Measurements from ENCODE around the gene TC2N.
"Not testable (repeated sequence)": the region's sequence is repeated elsewhere in the genome, so short reads cannot be mapped to it uniquely, and the experiment has no call there.

Gene TC2N

GRCh38 chr14:91830777-91831176 lies 36.6 kb downstream of the TC2N start:
- Histone ChIP-seq H3K4me3 (ENCODE audit: low read depth, low read length) (peak overlapping the region; percentile 10; the same call in 1 of the 2 replicates), H3K9ac (ENCODE audit: low read length) (no peak overlapping the region), H3K4me1 (ENCODE audit: control insufficient read depth, insufficient read depth, low read length) (peaks cover 24% of the 10 kb centered on the region), H3K36me3 (ENCODE audit: control insufficient read depth, insufficient read depth, low read length) (no peaks in the 10 kb centered on the region), H3K27me3 (ENCODE audit: control insufficient read depth, insufficient read depth, low read length) (peaks cover 14% of the 10 kb centered on the region), H3K9me3 (ENCODE audit: control insufficient read depth, insufficient read depth, low read depth, low read length) (peaks cover 6% of the 10 kb centered on the region; the same call in 1 of the 2 replicates), H3K27ac (ENCODE audit: low read depth, low read length) (no peak overlapping the region)

- Histone ChIP-seq H3K4me1 (ENCODE audit: control insufficient read depth, insufficient read depth, low read length) (peaks cover 22% of the 10 kb centered on the region), H3K36me3 (ENCODE audit: control insufficient read depth, insufficient read depth, low read length) (no peaks in the 10 kb centered on the region), H3K27me3 (ENCODE audit: control insufficient read depth, insufficient read depth, low read length) (peaks cover under 1% of the 10 kb centered on the region; the same call in 1 of the 2 replicates), H3K9ac (ENCODE audit: low read length) (no peak overlapping the region), H3K9me3 (ENCODE audit: control insufficient read depth, insufficient read depth, low read depth, low read length) (peaks cover 6% of the 10 kb centered on the region; the same call in 1 of the 2 replicates), H3K27ac (ENCODE audit: low read depth, low read length) (no peak overlapping the region), H3K4me3 (ENCODE audit: low read depth, low read length) (no peak overlapping the region)
Measured at GRCh38 chr14:91829511-91829910, 37.8 kb downstream of the TC2N start.

- H3K9me3 ChIP-seq (ENCODE audit: control insufficient read depth, insufficient read depth, low read depth, low read length) = peaks cover 6% of the 10 kb centered on the region; the same call in 1 of the 2 replicates
- H3K4me1 ChIP-seq (ENCODE audit: control insufficient read depth, insufficient read depth, low read length) = peaks cover 24% of the 10 kb centered on the region
- H3K4me3 ChIP-seq (ENCODE audit: low read depth, low read length) = no peak overlapping the region
- no peak overlapping the region for H3K27ac ChIP-seq (ENCODE audit: low read depth, low read length)
- no peaks in the 10 kb centered on the region for H3K27me3 ChIP-seq (ENCODE audit: control insufficient read depth, insufficient read depth, low read length)
- H3K36me3 ChIP-seq (ENCODE audit: control insufficient read depth, insufficient read depth, low read length) = no peaks in the 10 kb centered on the region
- no peak overlapping the region for H3K9ac ChIP-seq (ENCODE audit: low read length)
Measured at GRCh38 chr14:91827746-91828145, 39.6 kb downstream of the TC2N start.

- no peak overlapping the region for H3K4me3 ChIP-seq (ENCODE audit: low read depth, low read length)
- H3K36me3 ChIP-seq (ENCODE audit: control insufficient read depth, insufficient read depth, low read length) = no peaks in the 10 kb centered on the region
- no peaks in the 10 kb centered on the region for H3K9me3 ChIP-seq (ENCODE audit: control insufficient read depth, insufficient read depth, low read depth, low read length)
- H3K27ac ChIP-seq (ENCODE audit: low read depth, low read length) = no peak overlapping the region
- H3K9ac ChIP-seq (ENCODE audit: low read length) = no peak overlapping the region
- H3K27me3 ChIP-seq (ENCODE audit: control insufficient read depth, insufficient read depth, low read length) = no peaks in the 10 kb centered on the region
- no peaks in the 10 kb centered on the region for H3K4me1 ChIP-seq (ENCODE audit: control insufficient read depth, insufficient read depth, low read length)
Measured at GRCh38 chr14:91817566-91818325, 49.6 kb downstream of the TC2N start.

GRCh38 chr14:91814317-91814716 lies 53.0 kb downstream of the TC2N start:
- Histone ChIP-seq H3K4me1 (ENCODE audit: control insufficient read depth, insufficient read depth, low read length) (no peaks in the 10 kb centered on the region), H3K4me3 (ENCODE audit: low read depth, low read length) (no peak overlapping the region), H3K36me3 (ENCODE audit: control insufficient read depth, insufficient read depth, low read length) (peaks cover 10% of the 10 kb centered on the region), H3K27ac (ENCODE audit: low read depth, low read length) (no peak overlapping the region), H3K9me3 (ENCODE audit: control insufficient read depth, insufficient read depth, low read depth, low read length) (peaks cover under 1% of the 10 kb centered on the region; the same call in 1 of the 2 replicates), H3K9ac (ENCODE audit: low read length) (no peak overlapping the region), H3K27me3 (ENCODE audit: control insufficient read depth, insufficient read depth, low read length) (no peaks in the 10 kb centered on the region)

- Histone ChIP-seq H3K9me3 (ENCODE audit: control insufficient read depth, insufficient read depth, low read depth, low read length) (peaks cover 30% of the 10 kb centered on the region), H3K36me3 (ENCODE audit: control insufficient read depth, insufficient read depth, low read length) (peaks cover 20% of the 10 kb centered on the region), H3K9ac (ENCODE audit: low read length) (no peak overlapping the region), H3K27me3 (ENCODE audit: control insufficient read depth, insufficient read depth, low read length) (no peaks in the 10 kb centered on the region), H3K4me3 (ENCODE audit: low read depth, low read length) (no peak overlapping the region), H3K27ac (ENCODE audit: low read depth, low read length) (no peak overlapping the region), H3K4me1 (ENCODE audit: control insufficient read depth, insufficient read depth, low read length) (no peaks in the 10 kb centered on the region)
Measured at GRCh38 chr14:91810699-91811098, 56.6 kb downstream of the TC2N start.

- Histone ChIP-seq H3K9ac (ENCODE audit: low read length) (no peak overlapping the region), H3K27ac (ENCODE audit: low read depth, low read length) (no peak overlapping the region), H3K36me3 (ENCODE audit: control insufficient read depth, insufficient read depth, low read length) (peaks cover 21% of the 10 kb centered on the region), H3K4me3 (ENCODE audit: low read depth, low read length) (no peak overlapping the region), H3K27me3 (ENCODE audit: control insufficient read depth, insufficient read depth, low read length) (no peaks in the 10 kb centered on the region), H3K4me1 (ENCODE audit: control insufficient read depth, insufficient read depth, low read length) (no peaks in the 10 kb centered on the region), H3K9me3 (ENCODE audit: control insufficient read depth, insufficient read depth, low read depth, low read length) (peaks cover 31% of the 10 kb centered on the region)
Measured at GRCh38 chr14:91806716-91807115, 60.6 kb downstream of the TC2N start.

GRCh38 chr14:91806094-91806493 lies 61.2 kb downstream of the TC2N start:
- Histone ChIP-seq H3K9me3 (ENCODE audit: control insufficient read depth, insufficient read depth, low read depth, low read length) (peaks cover 31% of the 10 kb centered on the region), H3K36me3 (ENCODE audit: control insufficient read depth, insufficient read depth, low read length) (peaks cover 16% of the 10 kb centered on the region)
- not testable (repeated sequence) for H3K27me3 ChIP-seq (ENCODE audit: control insufficient read depth, insufficient read depth, low read length); H3K4me3 ChIP-seq (ENCODE audit: low read depth, low read length); H3K27ac ChIP-seq (ENCODE audit: low read depth, low read length); H3K9ac ChIP-seq (ENCODE audit: low read length); H3K4me1 ChIP-seq (ENCODE audit: control insufficient read depth, insufficient read depth, low read length)

- Histone ChIP-seq H3K9me3 (ENCODE audit: control insufficient read depth, insufficient read depth, low read depth, low read length) (peaks cover 31% of the 10 kb centered on the region), H3K27ac (ENCODE audit: low read depth, low read length) (no peak overlapping the region), H3K36me3 (ENCODE audit: control insufficient read depth, insufficient read depth, low read length) (peaks cover 13% of the 10 kb centered on the region), H3K9ac (ENCODE audit: low read length) (no peak overlapping the region), H3K27me3 (ENCODE audit: control insufficient read depth, insufficient read depth, low read length) (no peaks in the 10 kb centered on the region), H3K4me1 (ENCODE audit: control insufficient read depth, insufficient read depth, low read length) (no peaks in the 10 kb centered on the region), H3K4me3 (ENCODE audit: low read depth, low read length) (no peak overlapping the region)
Measured at GRCh38 chr14:91805659-91806058, 61.7 kb downstream of the TC2N start.

- Histone ChIP-seq H3K9me3 (ENCODE audit: control insufficient read depth, insufficient read depth, low read depth, low read length) (peaks cover 8% of the 10 kb centered on the region), H3K4me1 (ENCODE audit: control insufficient read depth, insufficient read depth, low read length) (no peaks in the 10 kb centered on the region), H3K9ac (ENCODE audit: low read length) (no peak overlapping the region), H3K27ac (ENCODE audit: low read depth, low read length) (no peak overlapping the region), H3K4me3 (ENCODE audit: low read depth, low read length) (no peak overlapping the region), H3K27me3 (ENCODE audit: control insufficient read depth, insufficient read depth, low read length) (no peaks in the 10 kb centered on the region), H3K36me3 (ENCODE audit: control insufficient read depth, insufficient read depth, low read length) (peaks cover 3% of the 10 kb centered on the region; the same call in 1 of the 2 replicates)
Measured at GRCh38 chr14:91801358-91801757, 66.0 kb downstream of the TC2N start.

- H3K27ac ChIP-seq (ENCODE audit: low read depth, low read length) = no peak overlapping the region
- no peaks in the 10 kb centered on the region for H3K9me3 ChIP-seq (ENCODE audit: control insufficient read depth, insufficient read depth, low read depth, low read length)
- H3K9ac ChIP-seq (ENCODE audit: low read length) = no peak overlapping the region
- H3K27me3 ChIP-seq (ENCODE audit: control insufficient read depth, insufficient read depth, low read length) = no peaks in the 10 kb centered on the region
- H3K4me1 ChIP-seq (ENCODE audit: control insufficient read depth, insufficient read depth, low read length) = no peaks in the 10 kb centered on the region
- H3K4me3 ChIP-seq (ENCODE audit: low read depth, low read length) = no peak overlapping the region
- H3K36me3 ChIP-seq (ENCODE audit: control insufficient read depth, insufficient read depth, low read length) = no peaks in the 10 kb centered on the region; the same call in 1 of the 2 replicates
Measured at GRCh38 chr14:91796617-91797347, 70.6 kb downstream of the TC2N start.
